Fibroblast of lung (primary cell): ENCODE data around the gene TAF3.

ENCODE experiments used
- EZH2 ChIP-seq: IDR thresholded peaks from 2 replicates; pipeline ENCODE4 v1.5.1; 2012; ENCODE audit warnings: low read length, control low read depth, mild to moderate bottlenecking; ENCODE audit errors: missing control alignments
- TF ChIP-seq, protein P1 (sequence below), 2 donors: IDR thresholded peaks in 1 of 2; conservative IDR thresholded peaks in 1 of 2; 1 replicate in 1 of 2; 2 replicates in 1 of 2; pipeline ENCODE4 v1.5.1; 2011 to 2012; ENCODE audit warnings: low read length in 2 of 2, control low read depth in 1 of 2, inconsistent platforms in 1 of 2, low read depth in 1 of 2, mild to moderate bottlenecking in 1 of 2

DNA sequence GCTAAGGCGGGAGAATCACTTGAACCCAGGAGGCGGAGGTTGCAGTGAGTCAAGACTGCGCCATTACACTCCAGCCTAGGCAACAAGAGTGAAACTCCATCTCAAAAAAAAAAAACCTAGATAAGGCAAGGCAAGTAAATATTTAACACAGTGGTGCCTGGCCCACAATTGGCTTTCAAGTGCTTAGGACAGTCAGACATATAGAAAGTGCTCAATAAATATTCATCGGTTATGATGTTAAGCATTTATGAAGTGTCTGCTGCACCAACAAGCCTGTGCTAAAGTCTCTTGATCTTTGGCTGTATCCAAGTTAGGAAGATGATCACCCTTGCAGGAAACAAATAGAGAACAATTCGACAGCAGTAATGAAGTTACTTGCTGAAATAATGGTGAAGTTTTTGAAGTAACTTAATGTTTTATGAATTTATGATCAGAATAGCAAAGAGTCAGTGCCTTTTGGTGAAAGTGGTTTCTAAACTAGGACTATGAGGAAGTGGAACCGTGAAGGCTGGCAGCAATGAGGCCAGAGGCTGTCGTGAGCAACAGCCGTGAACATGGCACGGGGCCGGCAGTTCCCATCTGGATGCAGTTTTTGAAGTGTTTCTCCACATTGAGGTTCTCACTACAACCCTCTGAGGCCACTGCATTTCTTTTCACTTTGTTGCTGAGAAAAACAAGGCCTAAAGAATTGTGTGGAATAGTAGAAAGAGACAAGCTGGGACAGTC, 188.1 kb downstream of the TAF3 start:
- TF ChIP-seq, protein P1, sequence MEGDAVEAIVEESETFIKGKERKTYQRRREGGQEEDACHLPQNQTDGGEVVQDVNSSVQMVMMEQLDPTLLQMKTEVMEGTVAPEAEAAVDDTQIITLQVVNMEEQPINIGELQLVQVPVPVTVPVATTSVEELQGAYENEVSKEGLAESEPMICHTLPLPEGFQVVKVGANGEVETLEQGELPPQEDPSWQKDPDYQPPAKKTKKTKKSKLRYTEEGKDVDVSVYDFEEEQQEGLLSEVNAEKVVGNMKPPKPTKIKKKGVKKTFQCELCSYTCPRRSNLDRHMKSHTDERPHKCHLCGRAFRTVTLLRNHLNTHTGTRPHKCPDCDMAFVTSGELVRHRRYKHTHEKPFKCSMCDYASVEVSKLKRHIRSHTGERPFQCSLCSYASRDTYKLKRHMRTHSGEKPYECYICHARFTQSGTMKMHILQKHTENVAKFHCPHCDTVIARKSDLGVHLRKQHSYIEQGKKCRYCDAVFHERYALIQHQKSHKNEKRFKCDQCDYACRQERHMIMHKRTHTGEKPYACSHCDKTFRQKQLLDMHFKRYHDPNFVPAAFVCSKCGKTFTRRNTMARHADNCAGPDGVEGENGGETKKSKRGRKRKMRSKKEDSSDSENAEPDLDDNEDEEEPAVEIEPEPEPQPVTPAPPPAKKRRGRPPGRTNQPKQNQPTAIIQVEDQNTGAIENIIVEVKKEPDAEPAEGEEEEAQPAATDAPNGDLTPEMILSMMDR (conservative IDR thresholded peaks at IDR 0.05 in 1 of 2, IDR thresholded peaks at IDR 0.05 in 1 of 2; ENCODE audit: low read depth in 1 of 2, low read length in 2 of 2): no peak
- no peak for TF ChIP-seq EZH2
